ENCODE results near the gene AGL. TPM values are rescaled to one million over a fixed set of nuclear protein-coding genes. Genes with fewer than 3 reads are reported as not detected.

Gene AGL
- total RNA-seq, 5 donors from 2014 or later (not counting 1 experiment from before 2014, with no cell fraction given), result 14.6 to 17.3 (median 15.8) TPM

- POLR2A ChIA-PET, result no interaction called here
Measured at GRCh38 chr1:99906535-99906934, 56.4 kb downstream of the AGL start.

DNA sequence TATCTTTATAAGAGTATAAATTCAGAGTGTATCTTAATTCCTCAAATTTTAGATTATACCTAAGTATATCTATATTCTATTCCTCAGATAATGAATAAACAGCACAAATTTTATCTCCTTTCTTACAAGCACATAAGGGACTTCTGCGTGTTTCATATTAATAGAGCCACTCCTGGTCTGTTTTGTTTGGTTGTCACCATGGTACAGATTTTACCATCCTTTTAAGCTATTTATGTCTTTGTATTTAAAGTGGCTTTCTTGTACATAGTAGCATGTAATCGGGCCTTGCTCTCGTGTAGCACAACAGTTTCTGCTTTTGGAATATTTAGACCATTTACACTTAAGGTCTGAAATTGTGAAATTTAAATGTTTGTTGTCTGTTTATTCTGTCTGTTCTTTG lies 67.1 kb downstream of the AGL start:
- peaks cover 0 to 23% of the 10 kb centered on the region in 2 donors for H3K36me3 ChIP-seq (ENCODE audit: control insufficient read depth in 2 of 2, extremely low read depth in 1 of 2, insufficient read depth in 1 of 2, low read length in 1 of 2)
- no peak overlapping the region for H3K4me3 ChIP-seq (ENCODE audit: control insufficient read depth in 1 of 2, extremely low read depth in 1 of 2, low read length in 1 of 2)
- WGBS (ENCODE audit: insufficient coverage), result no CpG with 5 or more reads among the region's 3 CpGs
- Mint-ChIP-seq H3K27ac (no peak overlapping the region), H3K4me1 (no peaks in the 10 kb centered on the region), H3K4me3 (no peak overlapping the region), H3K27me3 (no peaks in the 10 kb centered on the region), H3K36me3 (peaks cover 59% of the 10 kb centered on the region), H3K9me3 (no peaks in the 10 kb centered on the region)
- H3K27me3 ChIP-seq (replicated peaks in 1 of 2; ENCODE audit: control insufficient read depth in 2 of 2, extremely low read depth in 1 of 2, insufficient read depth in 2 of 2, low read length in 1 of 2), result no peaks in the 10 kb centered on the region
- ATAC-seq (replicated peaks in 1 of 4) (no peak), DNase-seq (no peak)
- no peak overlapping the region for H3K27ac ChIP-seq (ENCODE audit: low read length)
- CTCF ChIA-PET, result interaction anchor here in 1 of 2 donors (0.6 kb wide), 2 partner anchors 13 to 279 kb away, joined by 3 to 6 read pairs; no protein-coding TSS in a partner anchor
- no peaks in the 10 kb centered on the region for H3K4me1 ChIP-seq (ENCODE audit: control insufficient read depth in 1 of 2, extremely low read depth in 1 of 2, insufficient read depth in 2 of 2, low read length in 2 of 2)
- H3K9me3 ChIP-seq, result no peaks in the 10 kb centered on the region
- POLR2A ChIA-PET, result no interaction called here

More at GRCh38 chr1:99906535-99906934, 56.4 kb downstream of the AGL start:
- DNase-seq (no peak), ATAC-seq (replicated peaks in 1 of 4) (no peak)
- Mint-ChIP-seq H3K27me3 (no peaks in the 10 kb centered on the region), H3K4me1 (no peaks in the 10 kb centered on the region), H3K27ac (no peak overlapping the region), H3K4me3 (no peak overlapping the region), H3K9me3 (peaks cover 3 to 17% (median 17%) of the 10 kb centered on the region in 3 donors), H3K36me3 (peaks cover 73% of the 10 kb centered on the region)
- CTCF ChIA-PET, result no interaction called here
- Histone ChIP-seq H3K4me3 (ENCODE audit: control insufficient read depth in 1 of 2, extremely low read depth in 1 of 2, low read length in 1 of 2) (no peak overlapping the region), H3K27ac (ENCODE audit: low read length) (no peak overlapping the region), H3K4me1 (ENCODE audit: control insufficient read depth in 1 of 2, extremely low read depth in 1 of 2, insufficient read depth in 2 of 2, low read length in 2 of 2) (no peaks in the 10 kb centered on the region), H3K27me3 (replicated peaks in 1 of 2; ENCODE audit: control insufficient read depth in 2 of 2, extremely low read depth in 1 of 2, insufficient read depth in 2 of 2, low read length in 1 of 2) (no peaks in the 10 kb centered on the region), H3K36me3 (ENCODE audit: control insufficient read depth in 2 of 2, extremely low read depth in 1 of 2, insufficient read depth in 1 of 2, low read length in 1 of 2) (peaks cover 4 to 28% of the 10 kb centered on the region in 2 donors), H3K9me3 (no peaks in the 10 kb centered on the region)

DNA sequence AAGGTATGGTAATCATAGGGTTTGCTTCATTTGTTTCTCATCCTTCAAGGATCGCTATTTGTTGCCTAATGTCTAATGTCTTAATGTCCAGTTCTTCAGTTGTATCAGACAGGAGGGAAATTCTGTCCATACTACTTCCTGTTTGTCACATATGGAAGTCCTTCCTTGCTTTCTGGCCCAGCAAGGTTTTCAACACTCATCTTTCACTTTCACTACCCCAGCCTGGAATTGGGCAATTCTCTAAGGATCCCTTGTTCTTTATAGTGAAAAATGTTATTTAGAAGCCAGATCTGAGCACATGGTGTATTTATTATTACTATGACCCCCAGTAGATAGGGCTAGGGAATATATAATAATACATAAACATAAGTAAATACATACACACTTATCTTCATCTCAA lies 69.1 kb downstream of the AGL start:
- Histone ChIP-seq H3K27me3 (replicated peaks in 1 of 2; ENCODE audit: control insufficient read depth in 2 of 2, extremely low read depth in 1 of 2, insufficient read depth in 2 of 2, low read length in 1 of 2) (no peaks in the 10 kb centered on the region), H3K36me3 (ENCODE audit: control insufficient read depth in 2 of 2, extremely low read depth in 1 of 2, insufficient read depth in 1 of 2, low read length in 1 of 2) (peaks cover 0 to 12% of the 10 kb centered on the region in 2 donors), H3K27ac (ENCODE audit: low read length) (no peak overlapping the region), H3K4me3 (ENCODE audit: control insufficient read depth in 1 of 2, extremely low read depth in 1 of 2, low read length in 1 of 2) (no peak overlapping the region), H3K4me1 (ENCODE audit: control insufficient read depth in 1 of 2, extremely low read depth in 1 of 2, insufficient read depth in 2 of 2, low read length in 2 of 2) (no peaks in the 10 kb centered on the region), H3K9me3 (no peaks in the 10 kb centered on the region)
- Mint-ChIP-seq H3K4me1 (no peaks in the 10 kb centered on the region), H3K27me3 (no peaks in the 10 kb centered on the region), H3K9me3 (no peaks in the 10 kb centered on the region), H3K4me3 (no peak overlapping the region), H3K27ac (no peak overlapping the region), H3K36me3 (peaks cover 60% of the 10 kb centered on the region)
- no CpG with 5 or more reads among the region's 1 CpG for WGBS (ENCODE audit: insufficient coverage)
- DNase-seq (no peak), ATAC-seq (replicated peaks in 1 of 4) (no peak)
- POLR2A ChIA-PET, result no interaction called here
- CTCF ChIA-PET, result interaction anchor here in 1 of 2 donors (0.6 kb wide), 1 partner anchor 96 kb away, joined by 4 read pairs; no protein-coding TSS in a partner anchor

DNA sequence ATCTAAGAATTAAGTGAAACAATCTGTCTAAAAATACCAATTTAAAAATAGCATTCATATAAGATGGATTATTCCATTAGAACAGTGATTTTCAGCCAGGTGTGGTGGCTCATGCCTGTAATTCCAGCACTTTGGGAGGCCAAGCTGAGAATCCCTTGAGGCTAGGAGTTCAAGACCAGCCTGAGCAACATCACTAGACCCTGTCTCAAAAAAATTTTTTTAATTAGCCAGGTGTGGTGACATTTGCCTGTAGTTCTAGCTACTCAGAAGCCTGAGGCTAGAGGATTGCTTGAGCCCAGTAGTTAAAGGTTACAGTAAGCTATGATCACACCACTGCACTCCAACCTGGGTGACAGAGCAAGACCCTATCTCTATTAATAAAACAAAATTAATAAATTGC lies 84.6 kb downstream of the AGL start:
- H3K9me3 ChIP-seq, result no peaks in the 10 kb centered on the region
- Mint-ChIP-seq H3K4me3 (no peak overlapping the region), H3K27ac (no peak overlapping the region), H3K36me3 (no peaks in the 10 kb centered on the region), H3K27me3 (peaks cover 10 to 16% of the 10 kb centered on the region in 2 donors), H3K4me1 (no peaks in the 10 kb centered on the region), H3K9me3 (no peaks in the 10 kb centered on the region)
- ATAC-seq (replicated peaks in 1 of 4), result no peak
- POLR2A ChIA-PET, result no interaction called here
- CTCF ChIA-PET, result interaction anchor here in 1 of 2 donors (1.0 kb wide), 1 partner anchor 1585 kb away, joined by 3 read pairs; no protein-coding TSS in a partner anchor
- H3K36me3 ChIP-seq (ENCODE audit: control insufficient read depth in 2 of 2, extremely low read depth in 1 of 2, insufficient read depth in 1 of 2, low read length in 1 of 2), result no peaks in the 10 kb centered on the region
- H3K4me3 ChIP-seq (ENCODE audit: control insufficient read depth in 1 of 2, extremely low read depth in 1 of 2, low read length in 1 of 2), result no peak overlapping the region
- H3K27me3 ChIP-seq (replicated peaks in 1 of 2; ENCODE audit: control insufficient read depth in 2 of 2, extremely low read depth in 1 of 2, insufficient read depth in 2 of 2, low read length in 1 of 2), result no peaks in the 10 kb centered on the region
- no peak overlapping the region for H3K27ac ChIP-seq (ENCODE audit: low read length)
- H3K4me1 ChIP-seq (ENCODE audit: control insufficient read depth in 1 of 2, extremely low read depth in 1 of 2, insufficient read depth in 2 of 2, low read length in 2 of 2), result no peaks in the 10 kb centered on the region
- DNase-seq, result no peak

DNA sequence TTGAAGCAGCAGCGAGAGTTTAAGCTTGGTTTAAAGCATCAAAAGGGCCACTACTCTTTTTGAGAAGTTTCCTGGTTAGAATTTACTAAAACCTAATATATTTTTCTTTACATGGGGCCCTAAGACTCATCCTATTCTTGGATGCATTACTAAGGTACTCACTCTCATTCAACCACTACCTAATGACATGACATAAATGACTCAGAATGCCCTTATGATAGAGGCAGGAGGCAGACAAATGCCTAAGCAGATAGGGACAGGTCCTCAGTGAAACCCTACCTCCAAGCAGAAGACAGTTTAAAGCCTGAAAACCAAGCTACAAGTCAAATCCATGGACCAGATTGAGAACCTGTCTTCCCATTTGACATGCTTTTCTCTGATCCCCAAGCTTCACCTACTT lies 85.4 kb downstream of the AGL start:
- Mint-ChIP-seq H3K4me3 (no peak overlapping the region), H3K27ac (no peak overlapping the region), H3K36me3 (no peaks in the 10 kb centered on the region), H3K9me3 (no peaks in the 10 kb centered on the region), H3K4me1 (no peaks in the 10 kb centered on the region), H3K27me3 (peaks cover 10 to 16% of the 10 kb centered on the region in 2 donors)
- ATAC-seq (replicated peaks in 1 of 4) (no peak), DNase-seq (no peak)
- H3K4me3 ChIP-seq (ENCODE audit: control insufficient read depth in 1 of 2, extremely low read depth in 1 of 2, low read length in 1 of 2), result no peak overlapping the region
- no CpG with 5 or more reads among the region's 1 CpG for WGBS (ENCODE audit: insufficient coverage)
- H3K9me3 ChIP-seq, result no peaks in the 10 kb centered on the region
- ChIA-PET CTCF (interaction anchor here in 1 of 2 donors (1.0 kb wide), 1 partner anchor 1584 kb away, joined by 3 read pairs; no protein-coding TSS in a partner anchor), POLR2A (no interaction called here)
- no peaks in the 10 kb centered on the region for H3K27me3 ChIP-seq (replicated peaks in 1 of 2; ENCODE audit: control insufficient read depth in 2 of 2, extremely low read depth in 1 of 2, insufficient read depth in 2 of 2, low read length in 1 of 2)
- no peaks in the 10 kb centered on the region for H3K4me1 ChIP-seq (ENCODE audit: control insufficient read depth in 1 of 2, extremely low read depth in 1 of 2, insufficient read depth in 2 of 2, low read length in 2 of 2)
- no peak overlapping the region for H3K27ac ChIP-seq (ENCODE audit: low read length)
- no peaks in the 10 kb centered on the region for H3K36me3 ChIP-seq (ENCODE audit: control insufficient read depth in 2 of 2, extremely low read depth in 1 of 2, insufficient read depth in 1 of 2, low read length in 1 of 2)

GRCh38 chr1:99936071-99936470 lies 85.9 kb downstream of the AGL start:
- Mint-ChIP-seq H3K36me3 (no peaks in the 10 kb centered on the region), H3K9me3 (no peaks in the 10 kb centered on the region), H3K27me3 (peaks cover 10 to 16% of the 10 kb centered on the region in 2 donors), H3K4me1 (no peaks in the 10 kb centered on the region), H3K27ac (no peak overlapping the region), H3K4me3 (no peak overlapping the region)
- no peak overlapping the region for H3K4me3 ChIP-seq (ENCODE audit: control insufficient read depth in 1 of 2, extremely low read depth in 1 of 2, low read length in 1 of 2)
- H3K9me3 ChIP-seq, result no peaks in the 10 kb centered on the region
- no peaks in the 10 kb centered on the region for H3K27me3 ChIP-seq (replicated peaks in 1 of 2; ENCODE audit: control insufficient read depth in 2 of 2, extremely low read depth in 1 of 2, insufficient read depth in 2 of 2, low read length in 1 of 2)
- H3K4me1 ChIP-seq (ENCODE audit: control insufficient read depth in 1 of 2, extremely low read depth in 1 of 2, insufficient read depth in 2 of 2, low read length in 2 of 2), result no peaks in the 10 kb centered on the region
- WGBS (ENCODE audit: insufficient coverage), result 92% methylated on average over 3 of the region's 3 CpGs
- ChIA-PET CTCF (no interaction called here), POLR2A (no interaction called here)
- no peaks in the 10 kb centered on the region for H3K36me3 ChIP-seq (ENCODE audit: control insufficient read depth in 2 of 2, extremely low read depth in 1 of 2, insufficient read depth in 1 of 2, low read length in 1 of 2)
- DNase-seq (no peak), ATAC-seq (replicated peaks in 1 of 4) (no peak)
- no peak overlapping the region for H3K27ac ChIP-seq (ENCODE audit: low read length)

DNA sequence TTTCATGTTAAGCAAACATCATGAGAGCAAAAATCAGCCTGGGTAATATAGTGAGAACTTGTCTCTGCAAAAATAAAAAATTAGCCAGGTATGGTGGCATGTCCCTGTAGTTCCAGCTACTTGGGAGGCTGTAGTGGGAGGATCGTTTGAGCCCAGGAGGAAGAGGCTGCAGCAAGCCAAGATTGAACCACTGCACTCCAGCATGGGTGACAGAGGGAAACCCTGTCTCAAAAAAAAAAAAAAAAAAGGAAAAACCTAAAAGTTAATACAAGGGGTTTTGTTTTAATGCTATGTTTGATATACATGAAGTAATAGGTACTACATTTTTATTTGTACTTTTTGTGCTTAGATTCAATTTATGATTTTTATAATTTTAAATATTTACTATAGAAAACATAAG lies 92.6 kb downstream of the AGL start:
- no peaks in the 10 kb centered on the region for H3K9me3 Mint-ChIP-seq
- H3K4me3 ChIP-seq (ENCODE audit: control insufficient read depth in 1 of 2, extremely low read depth in 1 of 2, low read length in 1 of 2), result no peak overlapping the region
- H3K36me3 Mint-ChIP-seq, result no peaks in the 10 kb centered on the region
- H3K27ac Mint-ChIP-seq, result no peak overlapping the region
- H3K9me3 ChIP-seq, result no peaks in the 10 kb centered on the region
- H3K27me3 Mint-ChIP-seq, result peaks cover 0 to 3% of the 10 kb centered on the region in 2 donors
- H3K27me3 ChIP-seq (replicated peaks in 1 of 2; ENCODE audit: control insufficient read depth in 2 of 2, extremely low read depth in 1 of 2, insufficient read depth in 2 of 2, low read length in 1 of 2), result no peaks in the 10 kb centered on the region
- ChIA-PET POLR2A (no interaction called here), CTCF (no interaction called here)
- no peaks in the 10 kb centered on the region for H3K4me1 ChIP-seq (ENCODE audit: control insufficient read depth in 1 of 2, extremely low read depth in 1 of 2, insufficient read depth in 2 of 2, low read length in 2 of 2)
- 100% methylated on average over 1 of the region's 1 CpG for WGBS (ENCODE audit: insufficient coverage)
- no peak overlapping the region for H3K27ac ChIP-seq (ENCODE audit: low read length)
- H3K4me3 Mint-ChIP-seq, result no peak overlapping the region
- H3K4me1 Mint-ChIP-seq, result no peaks in the 10 kb centered on the region
- H3K36me3 ChIP-seq (ENCODE audit: control insufficient read depth in 2 of 2, extremely low read depth in 1 of 2, insufficient read depth in 1 of 2, low read length in 1 of 2), result no peaks in the 10 kb centered on the region
- no peak for DNase-seq
- ATAC-seq (replicated peaks in 1 of 4), result no peak
